OCI-LY1 (cell line): Measurements from ENCODE around the gene PRRC2B.

Source experiments
- H2AFZ ChIP-seq: fragments of 200-600 bp; sonication (generic), shearing (Covaris generic); 2 replicates; pipeline ENCODE4 v1.6.0; 2014; ENCODE audit warnings: antibody characterized with exemption, mild to moderate bottlenecking, low read length
- H3F3A ChIP-seq: fragments of 200-600 bp; sonication (generic), shearing (Covaris generic); 2 replicates; pipeline ENCODE4 v1.6.0; 2014; ENCODE audit warnings: mild to moderate bottlenecking, antibody characterized with exemption, low read length, moderate library complexity; ENCODE audit not compliant: insufficient read depth
- H3K27ac ChIP-seq: fragments of 200-600 bp; sonication (generic); 2 replicates; pipeline ENCODE4 v1.5.1; 2014; ENCODE audit warnings: low read length, mixed run types, mild to moderate bottlenecking, low read depth; ENCODE audit not compliant: poor library complexity, severe bottlenecking
- H3K27me3 ChIP-seq: fragments of 200-600 bp; sonication (generic); 2 replicates; pipeline ENCODE4 v1.6.0; 2014; ENCODE audit warnings: antibody characterized with exemption, mild to moderate bottlenecking, low read length, moderate library complexity; ENCODE audit not compliant: insufficient read depth
- H3K36me3 ChIP-seq: fragments of 200-600 bp; sonication (generic); 2 replicates; pipeline ENCODE4 v1.6.1; 2014; ENCODE audit warnings: mild to moderate bottlenecking, antibody characterized with exemption, low read length, moderate library complexity, mixed read lengths; ENCODE audit not compliant: insufficient read depth
- H3K4me1 ChIP-seq: fragments of 200-600 bp; sonication (generic); 2 replicates; pipeline ENCODE4 v1.5.1; 2014; ENCODE audit warnings: mild to moderate bottlenecking, low read length, moderate library complexity; ENCODE audit not compliant: insufficient read depth, severe bottlenecking
- H3K4me2 ChIP-seq: fragments of 200-600 bp; sonication (generic), shearing (Covaris generic); 2 replicates; pipeline ENCODE4 v1.6.1; 2014; ENCODE audit warnings: low read length
- H3K4me3 ChIP-seq: fragments of 200-600 bp; sonication (generic); 2 replicates; pipeline ENCODE4 v1.5.1; 2014; ENCODE audit warnings: low read length, low read depth, mild to moderate bottlenecking, mixed read lengths; ENCODE audit not compliant: poor library complexity, severe bottlenecking
- H3K79me2 ChIP-seq: fragments of 200-600 bp; shearing (Covaris generic); 2 replicates; pipeline ENCODE4 v1.6.1; 2016; ENCODE audit warnings: mixed run types, low read length, mixed read lengths; ENCODE audit not compliant: insufficient read depth
- H3K9ac ChIP-seq: fragments of 200-600 bp; sonication (generic), shearing (Covaris generic); 2 replicates; pipeline ENCODE4 v1.6.1; 2014; ENCODE audit warnings: mild to moderate bottlenecking, low read length, mixed read lengths
- H3K9me2 ChIP-seq: fragments of 200-600 bp; sonication (generic), shearing (Covaris generic); 2 replicates; pipeline ENCODE4 v1.6.1; 2014; ENCODE audit warnings: low read depth, mild to moderate bottlenecking, low read length, mixed read lengths
- H3K9me3 ChIP-seq: fragments of 200-600 bp; shearing (Covaris generic); 2 replicates; pipeline ENCODE4 v1.6.1; 2014; ENCODE audit warnings: low read length, mixed read lengths
- H4K20me1 ChIP-seq: fragments of 200-600 bp; sonication (generic), shearing (Covaris generic); 2 replicates; pipeline ENCODE4 v1.6.0; 2016; ENCODE audit warnings: mild to moderate bottlenecking, low read length; ENCODE audit not compliant: insufficient read depth
- CTCF ChIP-seq: fragments of 200-600 bp; sonication (generic), shearing (Covaris generic); IDR thresholded peaks from 2 replicates; pipeline ENCODE4 v1.5.1; 2017; ENCODE audit warnings: mild to moderate bottlenecking, antibody characterized with exemption, low read length, moderate library complexity, mixed read lengths
- EZH2 ChIP-seq: fragments of 200-600 bp; sonication (generic), shearing (Covaris generic); IDR thresholded peaks from 2 replicates; pipeline ENCODE4 v1.8.0; 2017; ENCODE audit warnings: borderline replicate concordance, mixed run types, mild to moderate bottlenecking, antibody characterized with exemption, low read length, moderate library complexity, mixed read lengths

The PRRC2B gene

GRCh38 chr9:131485728-131486422 lies 92.0 kb downstream of the PRRC2B start:
- TF ChIP-seq CTCF (no peak), EZH2 (no peak)
- Histone ChIP-seq H3K4me1 (no peaks in the 10 kb centered on the region), H3K9ac (no peak overlapping the region), H3K4me3 (no peak overlapping the region), H3K27ac (no peak overlapping the region), H4K20me1 (no peaks in the 10 kb centered on the region), H2AFZ (no peak overlapping the region), H3K27me3 (no peaks in the 10 kb centered on the region), H3K36me3 (peaks cover 97% of the 10 kb centered on the region), H3K4me2 (no peak overlapping the region), H3K79me2 (no peaks in the 10 kb centered on the region), H3K9me2 (no peaks in the 10 kb centered on the region), H3F3A (no peaks in the 10 kb centered on the region), H3K9me3 (no peaks in the 10 kb centered on the region)

- no peaks in the 10 kb centered on the region for H3K9me2 ChIP-seq
- H3K4me1 ChIP-seq, result no peaks in the 10 kb centered on the region
- H3K79me2 ChIP-seq, result no peaks in the 10 kb centered on the region
- no peaks in the 10 kb centered on the region for H3K9me3 ChIP-seq
- H4K20me1 ChIP-seq, result no peaks in the 10 kb centered on the region
- H3F3A ChIP-seq, result no peaks in the 10 kb centered on the region
- no peak overlapping the region for H3K9ac ChIP-seq
- H2AFZ ChIP-seq, result no peak overlapping the region
- H3K27ac ChIP-seq, result no peak overlapping the region
- H3K4me2 ChIP-seq, result no peak overlapping the region
- TF ChIP-seq EZH2 (no peak), CTCF (no peak)
- no peaks in the 10 kb centered on the region for H3K27me3 ChIP-seq
- peaks cover 100% of the 10 kb centered on the region for H3K36me3 ChIP-seq
- H3K4me3 ChIP-seq, result no peak overlapping the region
These were observed 93.1 kb downstream of the PRRC2B start for GRCh38 chr9:131487001-131487400.

GRCh38 chr9:131487621-131488031 lies 93.7 kb downstream of the PRRC2B start:
- H3K9me2 ChIP-seq, result no peaks in the 10 kb centered on the region
- H3K4me2 ChIP-seq, result no peak overlapping the region
- H2AFZ ChIP-seq, result no peak overlapping the region
- H3F3A ChIP-seq, result no peaks in the 10 kb centered on the region
- H3K36me3 ChIP-seq, result peaks cover 100% of the 10 kb centered on the region
- TF ChIP-seq CTCF (no peak), EZH2 (no peak)
- no peaks in the 10 kb centered on the region for H3K4me1 ChIP-seq
- H3K9ac ChIP-seq, result no peak overlapping the region
- H4K20me1 ChIP-seq, result no peaks in the 10 kb centered on the region
- H3K9me3 ChIP-seq, result no peaks in the 10 kb centered on the region
- H3K27ac ChIP-seq, result no peak overlapping the region
- no peak overlapping the region for H3K4me3 ChIP-seq
- no peaks in the 10 kb centered on the region for H3K79me2 ChIP-seq
- no peaks in the 10 kb centered on the region for H3K27me3 ChIP-seq
